ENCODE measurements around the gene LRG1. TPM values are rescaled to one million over a fixed set of nuclear protein-coding genes. Genes with fewer than 3 reads are reported as not detected.

The LRG1 gene
- total and polyA plus RNA-seq, 2 of the 13 experiments (the other 11 are each of a cell fraction or from before 2014, with no cell fraction given), result 12.0 to 39.3 TPM

DNA sequence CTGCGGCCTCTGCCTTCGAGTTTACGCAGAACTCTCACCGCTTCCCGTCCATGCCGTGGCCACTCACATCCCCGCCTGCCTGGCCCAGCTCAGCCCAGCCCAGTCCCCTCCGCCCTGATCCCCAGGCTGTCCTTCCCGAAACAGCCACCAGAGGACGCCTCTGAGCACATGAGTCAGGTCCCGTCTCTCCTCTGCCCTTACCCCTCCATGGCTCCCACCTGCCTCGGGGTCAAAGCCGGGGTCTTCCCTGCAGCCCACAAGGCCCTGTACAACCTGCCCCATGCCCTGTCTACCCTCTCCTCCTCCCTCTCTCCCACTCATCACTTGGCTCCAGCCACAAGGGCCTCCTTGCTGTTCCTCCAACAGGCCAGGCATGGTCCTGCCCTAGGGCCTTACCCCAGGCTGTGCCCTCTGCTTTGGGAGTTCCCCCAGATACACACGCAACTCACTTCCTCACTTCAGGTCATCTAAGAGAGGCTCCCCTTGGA, 27.8 kb upstream of the LRG1 start (continued):
- TF ChIP-seq, protein P1, sequence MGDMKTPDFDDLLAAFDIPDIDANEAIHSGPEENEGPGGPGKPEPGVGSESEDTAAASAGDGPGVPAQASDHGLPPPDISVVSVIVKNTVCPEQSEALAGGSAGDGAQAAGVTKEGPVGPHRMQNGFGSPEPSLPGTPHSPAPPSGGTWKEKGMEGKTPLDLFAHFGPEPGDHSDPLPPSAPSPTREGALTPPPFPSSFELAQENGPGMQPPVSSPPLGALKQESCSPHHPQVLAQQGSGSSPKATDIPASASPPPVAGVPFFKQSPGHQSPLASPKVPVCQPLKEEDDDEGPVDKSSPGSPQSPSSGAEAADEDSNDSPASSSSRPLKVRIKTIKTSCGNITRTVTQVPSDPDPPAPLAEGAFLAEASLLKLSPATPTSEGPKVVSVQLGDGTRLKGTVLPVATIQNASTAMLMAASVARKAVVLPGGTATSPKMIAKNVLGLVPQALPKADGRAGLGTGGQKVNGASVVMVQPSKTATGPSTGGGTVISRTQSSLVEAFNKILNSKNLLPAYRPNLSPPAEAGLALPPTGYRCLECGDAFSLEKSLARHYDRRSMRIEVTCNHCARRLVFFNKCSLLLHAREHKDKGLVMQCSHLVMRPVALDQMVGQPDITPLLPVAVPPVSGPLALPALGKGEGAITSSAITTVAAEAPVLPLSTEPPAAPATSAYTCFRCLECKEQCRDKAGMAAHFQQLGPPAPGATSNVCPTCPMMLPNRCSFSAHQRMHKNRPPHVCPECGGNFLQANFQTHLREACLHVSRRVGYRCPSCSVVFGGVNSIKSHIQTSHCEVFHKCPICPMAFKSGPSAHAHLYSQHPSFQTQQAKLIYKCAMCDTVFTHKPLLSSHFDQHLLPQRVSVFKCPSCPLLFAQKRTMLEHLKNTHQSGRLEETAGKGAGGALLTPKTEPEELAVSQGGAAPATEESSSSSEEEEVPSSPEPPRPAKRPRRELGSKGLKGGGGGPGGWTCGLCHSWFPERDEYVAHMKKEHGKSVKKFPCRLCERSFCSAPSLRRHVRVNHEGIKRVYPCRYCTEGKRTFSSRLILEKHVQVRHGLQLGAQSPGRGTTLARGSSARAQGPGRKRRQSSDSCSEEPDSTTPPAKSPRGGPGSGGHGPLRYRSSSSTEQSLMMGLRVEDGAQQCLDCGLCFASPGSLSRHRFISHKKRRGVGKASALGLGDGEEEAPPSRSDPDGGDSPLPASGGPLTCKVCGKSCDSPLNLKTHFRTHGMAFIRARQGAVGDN (CRISPR knock-in tag; IDR thresholded peaks at IDR 0.05), result peak; percentile 42; the same call in 1 of the 2 replicates
- TF ChIP-seq PTBP1 (IDR thresholded peaks at IDR 0.05; ENCODE audit: low read depth, low read length, poor library complexity, severe bottlenecking) (peak; percentile 78), ZEB1 (IDR thresholded peaks at IDR 0.05; ENCODE audit: insufficient replicate concordance, low read depth) (no peak), ISX (CRISPR knock-in tag; conservative IDR thresholded peaks at IDR 0.05) (no peak), STAG1 (CRISPR knock-in tag; IDR thresholded peaks at IDR 0.05) (peak; percentile 59), GFI1 (CRISPR knock-in tag; IDR thresholded peaks at IDR 0.05; ENCODE audit: borderline replicate concordance) (no peak), NFE2L1 (CRISPR knock-in tag; IDR thresholded peaks at IDR 0.05; ENCODE audit: borderline replicate concordance) (no peak), RBM22 (optimal IDR thresholded peaks at IDR 0.05; ENCODE audit: low read length) (peak; percentile 81), PCBP1 (IDR thresholded peaks at IDR 0.05; ENCODE audit: borderline replicate concordance, low read depth, low read length) (0 out of 2 replicates have a peak, but pooled peaks have one; percentile 70), ADNP (CRISPR knock-in tag; IDR thresholded peaks at IDR 0.05) (peak; percentile 93), ZNF382 (CRISPR knock-in tag; IDR thresholded peaks at IDR 0.05; ENCODE audit: borderline replicate concordance) (no peak), KMT2B (CRISPR knock-in tag; IDR thresholded peaks at IDR 0.05) (no peak), ZNF558 (CRISPR knock-in tag; IDR thresholded peaks at IDR 0.05; ENCODE audit: borderline replicate concordance) (no peak), ARHGAP35 (CRISPR knock-in tag; IDR thresholded peaks at IDR 0.05; ENCODE audit: borderline replicate concordance) (no peak), MEIS1 (CRISPR knock-in tag; IDR thresholded peaks at IDR 0.05; ENCODE audit: borderline replicate concordance) (no peak), MIXL1 (CRISPR knock-in tag; IDR thresholded peaks at IDR 0.05) (no peak), CENPT (CRISPR knock-in tag; IDR thresholded peaks at IDR 0.05; ENCODE audit: low read depth) (peak; percentile 79; the same call in 1 of the 2 replicates), ZNF776 (CRISPR knock-in tag; IDR thresholded peaks at IDR 0.05) (0 out of 2 replicates have a peak, but pooled peaks have one; percentile 21), FOSL2 (CRISPR knock-in tag; IDR thresholded peaks at IDR 0.05) (peak; percentile 56), KDM1A (CRISPR knock-in tag; IDR thresholded peaks at IDR 0.05) (peak; percentile 95), ZNF260 (CRISPR knock-in tag; IDR thresholded peaks at IDR 0.05; ENCODE audit: borderline replicate concordance, low read depth) (no peak), RAD51 (IDR thresholded peaks at IDR 0.05; ENCODE audit: borderline replicate concordance) (no peak), AGO2 (optimal IDR thresholded peaks at IDR 0.05; ENCODE audit: low read depth, low read length) (peak; percentile 6), ZBTB42 (CRISPR knock-in tag; IDR thresholded peaks at IDR 0.05) (no peak)
- TF ChIP-seq, protein P2, sequence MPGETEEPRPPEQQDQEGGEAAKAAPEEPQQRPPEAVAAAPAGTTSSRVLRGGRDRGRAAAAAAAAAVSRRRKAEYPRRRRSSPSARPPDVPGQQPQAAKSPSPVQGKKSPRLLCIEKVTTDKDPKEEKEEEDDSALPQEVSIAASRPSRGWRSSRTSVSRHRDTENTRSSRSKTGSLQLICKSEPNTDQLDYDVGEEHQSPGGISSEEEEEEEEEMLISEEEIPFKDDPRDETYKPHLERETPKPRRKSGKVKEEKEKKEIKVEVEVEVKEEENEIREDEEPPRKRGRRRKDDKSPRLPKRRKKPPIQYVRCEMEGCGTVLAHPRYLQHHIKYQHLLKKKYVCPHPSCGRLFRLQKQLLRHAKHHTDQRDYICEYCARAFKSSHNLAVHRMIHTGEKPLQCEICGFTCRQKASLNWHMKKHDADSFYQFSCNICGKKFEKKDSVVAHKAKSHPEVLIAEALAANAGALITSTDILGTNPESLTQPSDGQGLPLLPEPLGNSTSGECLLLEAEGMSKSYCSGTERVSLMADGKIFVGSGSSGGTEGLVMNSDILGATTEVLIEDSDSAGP (CRISPR knock-in tag; IDR thresholded peaks at IDR 0.05; ENCODE audit: borderline replicate concordance), result peak; percentile 55; the same call in 1 of the 2 replicates
